GM12891 (cell line): ENCODE data around the gene GKN1.

Experiments
- POLR2A ChIP-seq: IDR thresholded peaks from 2 replicates; pipeline ENCODE4 v1.6.1; 2011; ENCODE audit warnings: low read depth, low read length, control low read depth
- TAF1 ChIP-seq: IDR thresholded peaks from 2 replicates; pipeline ENCODE4 v1.6.1; 2011; ENCODE audit warnings: low read depth, low read length, control low read depth

DNA sequence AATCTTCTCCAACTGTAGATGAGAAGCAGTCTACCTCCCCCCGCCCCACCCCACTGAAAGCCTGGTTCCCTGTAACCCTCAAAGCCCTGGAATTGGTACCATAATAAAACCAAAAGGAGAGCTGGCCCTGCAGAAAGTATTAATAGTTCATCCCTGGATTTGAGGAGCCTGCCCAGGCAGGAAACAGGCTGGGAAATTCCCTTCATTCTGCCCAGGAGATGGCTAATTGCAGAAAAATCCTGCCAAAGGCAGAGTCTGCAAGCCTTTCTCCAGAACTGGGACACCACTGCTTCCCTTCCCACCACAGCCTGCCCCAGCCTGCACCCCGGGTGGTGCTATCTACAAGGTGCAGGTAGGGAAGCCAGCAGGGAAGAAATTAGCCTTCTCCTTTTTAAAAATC, 38.0 kb upstream of the GKN1 start:
- TF ChIP-seq POLR2A (no peak), TAF1 (no peak)
